Lower lobe of right lung (tissue), 2 donors: ENCODE measurements around the gene FAM174A. TPM values are rescaled to one million over a fixed set of nuclear protein-coding genes. Genes with fewer than 3 reads are reported as not detected.

Experiments
- ATAC-seq, 2 donors: fragments of 200-7000 bp; cut with Tn5 transposase; one replicate each; pipeline ENCODE4 v1.9.1; 2020 to 2022; ENCODE audit warnings: mild to moderate bottlenecking in 2 of 2, moderate library complexity in 2 of 2
- DNase-seq: peaks from one replicate; pipeline ENCODE4 v3.0.0-alpha.2; 2020
- H3K27ac ChIP-seq: fragments of 200-600 bp; one replicate; pipeline ENCODE4 v1.8.0; 2022
- H3K27me3 ChIP-seq: fragments of 200-600 bp; one replicate; pipeline ENCODE4 v1.8.0; 2022; ENCODE audit warnings: low read depth
- H3K36me3 ChIP-seq: fragments of 200-600 bp; one replicate; pipeline ENCODE4 v1.8.0; 2022; ENCODE audit warnings: mild to moderate bottlenecking
- H3K4me1 ChIP-seq: fragments of 200-600 bp; one replicate; pipeline ENCODE4 v1.8.0; 2022
- H3K4me3 ChIP-seq: fragments of 200-600 bp; one replicate; pipeline ENCODE4 v1.8.0; 2022; ENCODE audit warnings: mild to moderate bottlenecking
- H3K9me3 ChIP-seq: fragments of 200-600 bp; one replicate; pipeline ENCODE4 v1.8.0; 2022
- CTCF ChIP-seq: fragments of 200-600 bp; IDR thresholded peaks from one replicate; pipeline ENCODE4 v1.8.0; 2022; ENCODE audit warnings: antibody characterized with exemption, mild to moderate bottlenecking
- intact Hi-C: fragments of 100-400 bp; cut with DNase I; formaldehyde crosslinking; loops from one replicate; pipeline ENCODE4 v1.11.0; 2022
- total RNA-seq: library from RNA; stranded (reverse); fragmentation: NEBNext Ultra II Directional; extraction: Animal tissue kit (Norgen Biotek cat#: 25700); gene quantifications from one replicate; pipeline ENCODE4 v1.2.1, GENCODE V29; 2021
- donor health status: DM: no; HTN: yes; CAD: no; lungs with severe emphysema.

Gene FAM174A
- total RNA-seq, 1 donor from 2014 or later: 20.5 TPM

- H3K27me3 ChIP-seq: no peaks in the 10 kb centered on the region
- DNase-seq (no peak), ATAC-seq (no peak)
- H3K9me3 ChIP-seq: no peaks in the 10 kb centered on the region
- intact Hi-C loops: no loop called here
- H3K4me3 ChIP-seq: no peak overlapping the region
- H3K36me3 ChIP-seq: no peaks in the 10 kb centered on the region
- no peak for TF ChIP-seq CTCF
- no peak overlapping the region for H3K27ac ChIP-seq
- H3K4me1 ChIP-seq: peaks cover 21% of the 10 kb centered on the region
These were observed 2.8 kb downstream of the FAM174A start for GRCh38 chr5:100537946-100538345.

GRCh38 chr5:100539519-100539918, 4.3 kb downstream of the FAM174A start:
- H3K36me3 ChIP-seq: no peaks in the 10 kb centered on the region
- no peak for DNase-seq
- TF ChIP-seq CTCF: no peak
- no peaks in the 10 kb centered on the region for H3K27me3 ChIP-seq
- H3K4me1 ChIP-seq: peaks cover 21% of the 10 kb centered on the region
- no peak for ATAC-seq
- intact Hi-C loops: no loop called here
- no peaks in the 10 kb centered on the region for H3K9me3 ChIP-seq
- no peak overlapping the region for H3K27ac ChIP-seq
- no peak overlapping the region for H3K4me3 ChIP-seq

GRCh38 chr5:100542086-100542485, 6.9 kb downstream of the FAM174A start:
- Histone ChIP-seq H3K27me3 (no peaks in the 10 kb centered on the region), H3K36me3 (no peaks in the 10 kb centered on the region), H3K9me3 (no peaks in the 10 kb centered on the region), H3K4me3 (no peak overlapping the region), H3K27ac (no peak overlapping the region), H3K4me1 (peaks cover 11% of the 10 kb centered on the region)
- no peak for DNase-seq
- ATAC-seq: no peak
- TF ChIP-seq CTCF: no peak
- intact Hi-C loops: no loop called here

DNA sequence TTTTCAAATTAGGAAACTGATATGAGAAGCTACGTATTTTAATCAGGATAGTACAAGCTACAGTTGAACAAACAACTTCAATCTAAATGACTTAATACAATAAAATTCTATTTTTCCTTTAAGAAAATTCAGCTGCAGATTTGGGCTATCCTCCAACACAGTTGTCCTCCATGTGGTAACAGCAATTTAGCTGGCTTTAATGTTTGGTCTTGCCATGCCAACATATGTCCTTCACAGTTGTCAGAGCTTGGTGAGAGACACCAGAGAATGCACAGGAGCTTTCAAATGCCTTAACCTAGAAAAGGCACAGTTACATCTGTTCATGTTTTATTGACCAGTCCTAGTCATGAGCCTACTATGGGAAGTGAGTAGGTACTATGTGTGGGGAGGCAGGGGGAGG, 10.8 kb downstream of the FAM174A start:
- no peak for DNase-seq
- H3K4me1 ChIP-seq: no peaks in the 10 kb centered on the region
- no peaks in the 10 kb centered on the region for H3K36me3 ChIP-seq
- intact Hi-C loops: no loop called here
- H3K9me3 ChIP-seq: no peaks in the 10 kb centered on the region
- ATAC-seq: no peak
- no peak for TF ChIP-seq CTCF
- no peak overlapping the region for H3K4me3 ChIP-seq
- H3K27ac ChIP-seq: no peak overlapping the region
- no peaks in the 10 kb centered on the region for H3K27me3 ChIP-seq

DNA sequence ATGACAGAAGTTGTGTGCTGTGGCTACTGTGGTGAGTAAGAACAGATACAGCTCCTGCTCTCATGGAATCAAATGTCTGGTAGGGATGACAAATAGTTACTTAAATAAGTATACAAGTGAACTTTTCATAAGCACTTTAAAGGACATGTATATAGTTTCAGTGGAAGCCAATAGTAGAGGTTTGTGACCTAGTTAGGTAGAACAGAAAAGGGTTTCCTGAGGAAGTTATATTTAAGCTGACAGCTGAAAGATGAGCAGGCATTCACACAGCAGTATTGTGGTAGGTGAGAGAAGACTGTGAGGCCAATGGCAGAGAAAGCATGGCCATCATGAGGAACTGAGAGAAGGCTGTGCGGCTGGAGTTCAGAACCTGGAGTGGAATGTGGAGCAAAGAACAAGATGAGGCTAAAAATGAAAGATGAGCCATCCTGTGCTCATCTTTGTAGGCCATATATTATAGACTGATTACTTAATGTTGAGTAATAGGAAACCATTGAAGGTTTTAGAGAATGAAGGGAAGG, 15.4 kb downstream of the FAM174A start:
- no peaks in the 10 kb centered on the region for H3K4me1 ChIP-seq
- no peak overlapping the region for H3K27ac ChIP-seq
- intact Hi-C loops: no loop called here
- H3K36me3 ChIP-seq: no peaks in the 10 kb centered on the region
- no peaks in the 10 kb centered on the region for H3K27me3 ChIP-seq
- no peaks in the 10 kb centered on the region for H3K9me3 ChIP-seq
- no peak overlapping the region for H3K4me3 ChIP-seq
- ATAC-seq (no peak), DNase-seq (no peak)
- TF ChIP-seq CTCF: no peak

GRCh38 chr5:100551183-100551582, 16.0 kb downstream of the FAM174A start:
- H3K36me3 ChIP-seq: no peaks in the 10 kb centered on the region
- TF ChIP-seq CTCF: no peak
- intact Hi-C loops: no loop called here
- no peak overlapping the region for H3K4me3 ChIP-seq
- no peaks in the 10 kb centered on the region for H3K27me3 ChIP-seq
- ATAC-seq: no peak
- no peak for DNase-seq
- H3K9me3 ChIP-seq: no peaks in the 10 kb centered on the region
- no peak overlapping the region for H3K27ac ChIP-seq
- no peaks in the 10 kb centered on the region for H3K4me1 ChIP-seq
